ENCODE results near the gene PLCB1.

PLCB1 gene

DNA sequence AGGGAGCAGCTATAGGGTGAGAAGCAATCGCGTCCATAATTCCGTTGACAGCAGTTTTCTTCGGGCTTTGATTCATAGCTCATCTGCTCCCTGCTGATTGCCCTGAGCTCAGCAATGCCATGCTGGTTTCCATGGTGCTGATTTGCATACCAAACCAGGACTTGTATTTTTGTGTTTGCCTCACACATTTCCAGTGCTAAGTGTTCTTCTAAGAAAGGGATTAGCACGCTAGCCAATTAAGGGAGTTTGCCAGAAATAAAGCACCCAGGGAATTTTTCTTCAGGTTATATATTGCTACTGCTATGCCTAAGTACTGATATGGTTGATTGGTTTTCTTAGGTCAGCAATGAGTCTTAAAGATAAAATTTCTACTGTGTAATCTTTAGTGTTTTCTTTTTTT, 177.6 kb downstream of the PLCB1 start:
- H3K27ac ChIP-seq, result no peak overlapping the region
- TF ChIP-seq CTCF (conservative IDR thresholded peaks at IDR 0.05) (no peak), ZFX (IDR thresholded peaks at IDR 0.05) (no peak)

DNA sequence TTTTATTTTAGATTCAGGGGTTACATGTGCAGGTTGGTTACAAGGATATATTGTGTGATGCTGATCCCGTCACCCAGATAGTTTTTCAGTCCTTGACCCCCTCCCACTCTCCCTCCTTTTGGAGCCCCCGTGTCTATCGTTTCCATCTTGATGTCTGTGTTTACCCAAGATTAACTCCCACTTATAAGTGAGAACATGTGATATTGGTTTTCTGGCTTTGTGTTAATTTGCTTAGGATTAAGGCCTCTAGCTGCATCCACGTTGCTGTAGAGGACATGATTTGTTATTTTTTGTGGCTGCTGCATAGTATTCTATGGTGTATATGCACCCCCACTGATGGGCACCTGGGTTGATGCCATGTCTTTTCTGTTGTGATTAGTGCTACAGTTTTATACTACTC, 178.6 kb downstream of the PLCB1 start:
- no peak for TF ChIP-seq ZFX (IDR thresholded peaks at IDR 0.05)
- H3K27ac ChIP-seq, result no peak overlapping the region

GRCh38 chr20:8313073-8313472, 181.0 kb downstream of the PLCB1 start:
- H3K27ac ChIP-seq, result no peak overlapping the region
- TF ChIP-seq ZFX (IDR thresholded peaks at IDR 0.05) (no peak), CTCF (conservative IDR thresholded peaks at IDR 0.05) (no peak)

DNA sequence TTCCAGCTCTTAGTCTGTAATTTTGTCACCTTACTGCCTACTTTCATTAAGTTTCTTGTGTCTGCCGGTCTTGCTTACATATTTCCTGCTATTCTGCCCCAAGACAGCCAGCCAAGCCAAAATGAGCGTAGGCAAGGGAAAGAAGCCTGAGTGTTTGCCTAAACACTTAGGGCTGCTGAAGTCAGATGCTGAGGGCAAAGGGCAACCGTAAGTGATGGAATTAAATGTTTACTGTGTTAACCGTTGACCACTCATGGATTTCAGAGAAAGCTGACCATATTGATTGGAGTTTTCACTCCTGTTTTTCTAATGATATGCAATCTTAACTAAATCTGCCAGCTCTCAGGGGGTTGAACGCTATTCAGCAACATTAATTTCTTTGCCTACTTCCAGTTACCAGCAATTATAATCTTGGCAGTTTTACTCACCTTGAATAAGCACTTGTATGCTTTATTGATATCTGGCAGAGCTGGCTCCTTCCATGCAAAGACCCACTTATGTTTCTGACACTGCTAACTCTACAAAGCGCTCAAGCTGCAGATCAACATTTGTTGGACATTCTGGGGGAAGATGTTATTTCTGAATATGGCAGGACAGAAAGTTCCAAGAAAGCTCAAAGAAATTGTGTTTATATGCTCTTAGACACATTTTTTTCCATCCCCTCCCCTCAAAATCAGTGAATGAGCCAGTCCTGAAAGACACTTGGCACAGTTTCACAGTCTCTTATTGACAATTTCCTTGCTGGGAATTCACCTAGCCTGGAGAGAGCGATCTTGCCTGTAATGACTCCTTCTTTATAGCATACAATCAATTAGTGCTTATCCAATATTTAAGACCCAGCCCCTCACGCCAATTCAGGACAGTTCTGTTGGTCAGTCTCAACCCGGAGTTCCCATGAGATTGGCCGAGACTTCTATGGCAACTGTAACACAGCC, 183.8 kb downstream of the PLCB1 start:
- no peak for TF ChIP-seq CTCF (conservative IDR thresholded peaks at IDR 0.05)
- TF ChIP-seq ZFX (IDR thresholded peaks at IDR 0.05), result no peak
- no peak overlapping the region for H3K27ac ChIP-seq

DNA sequence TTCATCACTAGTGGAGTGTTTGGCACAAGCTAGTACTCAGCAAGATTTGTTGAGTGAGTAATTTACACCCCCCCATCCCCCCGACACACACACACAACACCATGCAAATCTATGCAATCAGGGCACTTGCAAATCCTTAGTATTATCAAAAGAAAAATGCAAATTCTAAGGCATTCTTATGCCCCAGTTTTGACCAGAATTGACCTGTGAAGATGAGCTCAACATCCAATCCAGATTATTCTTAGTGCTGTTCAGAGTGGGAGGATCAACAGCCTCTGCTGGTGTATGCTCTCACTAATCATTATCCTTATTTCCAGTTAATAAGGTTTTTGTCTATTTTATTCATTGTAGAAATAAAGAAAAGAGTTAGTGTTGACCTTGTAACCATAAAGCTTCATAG, 185.4 kb downstream of the PLCB1 start:
- no peak overlapping the region for H3K27ac ChIP-seq
- no peak for TF ChIP-seq CTCF (conservative IDR thresholded peaks at IDR 0.05)
- no peak for TF ChIP-seq ZFX (IDR thresholded peaks at IDR 0.05)

DNA sequence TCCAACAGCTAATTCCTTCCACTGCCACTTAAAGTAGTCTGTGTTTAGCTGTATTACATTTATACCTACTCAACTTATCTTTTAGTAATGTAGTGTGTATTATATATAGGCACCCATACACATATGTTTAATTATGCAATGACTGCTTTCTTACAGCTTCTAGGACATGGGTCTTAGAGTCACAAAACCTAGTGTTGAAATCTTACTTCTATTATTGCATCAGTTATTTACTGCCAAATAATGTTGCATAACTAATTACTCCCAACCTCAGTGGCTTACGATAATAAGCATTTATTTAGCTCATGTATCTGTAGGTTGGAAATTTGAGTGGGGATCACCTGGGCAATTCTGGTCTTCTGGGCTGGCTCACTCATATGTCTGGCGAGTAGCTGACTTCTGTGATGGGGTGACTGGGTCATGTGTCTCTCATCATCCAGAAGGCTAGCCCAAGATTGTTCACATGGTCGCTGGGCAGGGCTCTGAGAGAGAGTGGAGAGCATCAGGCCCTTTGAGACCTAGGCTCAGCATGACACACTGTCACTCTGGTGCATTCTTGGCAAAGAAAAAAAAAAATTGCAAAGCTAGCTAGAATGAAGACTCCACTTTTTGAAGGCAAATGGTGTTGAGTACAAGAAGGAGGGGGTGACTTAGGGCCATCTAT, 187.0 kb downstream of the PLCB1 start:
- TF ChIP-seq ZFX (IDR thresholded peaks at IDR 0.05) (no peak), CTCF (conservative IDR thresholded peaks at IDR 0.05) (no peak)

GRCh38 chr20:8320306-8320705, 188.2 kb downstream of the PLCB1 start:
- TF ChIP-seq ZFX (IDR thresholded peaks at IDR 0.05) (no peak), CTCF (conservative IDR thresholded peaks at IDR 0.05) (no peak)
- H3K27ac ChIP-seq, result no peak overlapping the region

More for the DNA sequence above, 187.0 kb downstream of the PLCB1 start:
- H3K27ac ChIP-seq, result no peak overlapping the region
